Neural cell (in vitro differentiated cells): ENCODE measurements around the gene ALOXE3.

ENCODE experiments used
- EZH2 ChIP-seq: fragments of 200-600, 300-800 bp; shearing (Covaris generic), sonication (generic); IDR thresholded peaks from 2 replicates; pipeline ENCODE4 v1.6.1; 2014; ENCODE audit warnings: antibody characterized with exemption, low read length, borderline replicate concordance, mild to moderate bottlenecking; ENCODE audit not compliant: insufficient read depth, poor library complexity, severe bottlenecking
- POLR2AphosphoS5 ChIP-seq: IDR thresholded peaks from 2 replicates; pipeline ENCODE4 v1.6.1; 2012
- TAF1 ChIP-seq: IDR thresholded peaks from 2 replicates; pipeline ENCODE4 v1.6.1; 2012; ENCODE audit warnings: low read depth

DNA sequence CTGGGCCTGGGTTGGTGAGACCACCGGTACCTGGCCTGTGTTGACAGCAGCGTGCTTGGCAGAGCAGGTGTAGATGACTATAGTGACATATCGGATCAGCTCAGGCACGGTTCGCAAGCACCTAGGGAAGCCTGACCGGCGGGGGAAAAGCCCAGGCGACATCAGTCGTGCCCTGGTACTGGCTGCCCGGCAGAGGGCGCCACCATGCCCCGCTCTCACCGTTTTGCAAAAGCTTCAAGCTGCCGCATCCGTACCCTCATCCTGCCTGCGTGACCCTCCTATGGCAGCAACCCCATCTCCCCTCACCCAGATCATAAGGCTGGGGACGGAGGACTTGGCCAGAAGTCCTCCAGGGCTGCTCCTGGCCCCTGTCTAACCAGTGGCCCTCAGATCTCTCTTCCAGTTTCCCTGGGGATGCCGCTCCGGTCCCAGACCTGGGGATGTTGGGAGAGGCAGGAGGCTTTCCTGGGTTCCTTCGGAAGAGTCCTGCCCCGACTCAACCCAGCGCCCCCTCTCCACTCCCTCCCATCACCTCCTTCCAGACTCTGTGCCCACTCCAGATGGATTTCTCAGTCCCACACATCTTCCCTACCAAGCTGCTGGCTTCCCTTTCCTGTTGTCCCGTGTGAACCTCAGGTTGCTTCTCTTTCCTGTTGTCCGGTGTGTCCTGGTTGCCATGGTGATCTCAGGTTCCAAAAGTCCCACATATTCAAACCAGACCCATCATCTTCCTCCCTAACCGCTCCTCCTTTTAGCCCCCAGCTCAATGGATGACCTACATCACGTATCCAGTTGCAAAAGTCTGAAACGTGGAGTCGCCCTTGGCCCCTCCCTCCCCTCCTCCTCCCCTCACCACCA lies 44.5 kb downstream of the ALOXE3 start:
- TF ChIP-seq TAF1 = no peak
- TF ChIP-seq POLR2AphosphoS5 = no peak
- TF ChIP-seq EZH2 = no peak
